Common myeloid progenitor, CD34-positive (primary cell): ENCODE results near the gene NBPF6.

Experiments used
- CTCF ChIA-PET: fragments of 350-600 bp; sonication (Branson Sonifier 250); formaldehyde crosslinking; loops from one replicate; lab custom pipeline; 2021; ENCODE audit warnings: antibody characterized with exemption; lab: Charles Lee
- POLR2A ChIA-PET: fragments of 350-600 bp; sonication (Branson Sonifier 250); formaldehyde crosslinking; loops from one replicate; lab custom pipeline; 2021; ENCODE audit warnings: antibody characterized with exemption; lab: Charles Lee
- DNase-seq, 3 donors: peaks; one replicate each; pipeline versions ENCODE4 v3.0.0 to v3.0.0-alpha.2; 2013
- H3K27ac ChIP-seq, 2 experiments: 1 replicate in 1 of 2; 2 replicates in 1 of 2; pipeline ENCODE4 v1.7.0; 2013; ENCODE audit warnings: inconsistent platforms in 2 of 2, low read length in 2 of 2, mild to moderate bottlenecking in 2 of 2, low read depth in 1 of 2, moderate library complexity in 1 of 2; ENCODE audit not compliant: severe bottlenecking in 2 of 2, insufficient read depth in 1 of 2, poor library complexity in 1 of 2
- H3K27me3 ChIP-seq, 5 experiments: replicated peaks in 2 of 5; 1 replicate in 3 of 5; 2 replicates in 2 of 5; pipeline versions ENCODE4 v1.6.1 to v1.7.0; 2013; ENCODE audit warnings: low read length in 4 of 5, mild to moderate bottlenecking in 2 of 5, moderate library complexity in 2 of 5, inconsistent platforms in 1 of 5; ENCODE audit not compliant: insufficient read depth in 5 of 5, control insufficient read depth in 4 of 5
- H3K36me3 ChIP-seq, 4 experiments: 1 replicate in 2 of 4; 2 replicates in 2 of 4; pipeline versions ENCODE4 v1.6.1 to v1.7.0; 2013; ENCODE audit warnings: low read length in 3 of 4, control low read depth in 1 of 4, mild to moderate bottlenecking in 1 of 4; ENCODE audit not compliant: control insufficient read depth in 4 of 4, insufficient read depth in 4 of 4
- H3K4me1 ChIP-seq, 4 experiments: 1 replicate in 3 of 4; 2 replicates in 1 of 4; pipeline versions ENCODE4 v1.6.1 to v1.7.1; 2013; ENCODE audit warnings: low read length in 3 of 4, mild to moderate bottlenecking in 3 of 4, control low read depth in 1 of 4, inconsistent platforms in 1 of 4, moderate library complexity in 1 of 4; ENCODE audit not compliant: control insufficient read depth in 4 of 4, insufficient read depth in 4 of 4; ENCODE audit errors: control extremely low read depth in 1 of 4
- H3K4me3 ChIP-seq, 7 experiments: 1 replicate in 4 of 7; 2 replicates in 3 of 7; pipeline versions ENCODE4 v1.5.1 to v1.7.0; 2013; ENCODE audit warnings: mild to moderate bottlenecking in 7 of 7, low read length in 6 of 7, moderate library complexity in 6 of 7, inconsistent platforms in 2 of 7, low read depth in 2 of 7, control low read depth in 1 of 7; ENCODE audit not compliant: insufficient read depth in 4 of 7, control insufficient read depth in 1 of 7; ENCODE audit errors: extremely low read depth in 1 of 7
- H3K9me3 ChIP-seq, 5 experiments: 1 replicate in 4 of 5; 2 replicates in 1 of 5; pipeline versions ENCODE4 v1.6.1 to v1.7.1; 2013; ENCODE audit warnings: low read length in 4 of 5, mild to moderate bottlenecking in 2 of 5, inconsistent platforms in 1 of 5, low read depth in 1 of 5, moderate library complexity in 1 of 5; ENCODE audit not compliant: control insufficient read depth in 4 of 5, insufficient read depth in 2 of 5; ENCODE audit errors: control extremely low read depth in 1 of 5
- WGBS: methylation state at CpG from one replicate; pipeline ENCODE4 v1.1.5; 2013; ENCODE audit not compliant: insufficient coverage; 5-methylcytosine and 5-hydroxymethylcytosine counted together

The NBPF6 gene

DNA sequence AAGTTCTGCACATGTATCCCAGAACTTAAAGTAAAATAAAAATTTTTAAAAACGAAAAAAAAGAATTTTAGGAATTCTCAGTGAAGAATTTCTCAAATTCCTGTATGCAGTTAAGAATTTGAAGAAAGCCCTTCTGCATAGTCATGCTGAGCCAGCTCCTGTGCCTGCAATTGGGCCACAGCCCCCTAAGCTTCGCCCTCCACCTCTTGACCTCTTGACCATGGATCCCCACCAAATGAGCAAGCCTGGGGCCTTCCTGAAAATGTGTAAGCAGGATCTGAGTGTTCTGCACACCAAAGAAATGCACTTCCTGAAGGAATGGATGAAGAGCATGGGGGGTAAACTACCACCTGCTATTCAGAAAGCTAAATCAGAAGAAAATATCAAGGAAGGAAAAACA is 52.0 kb downstream of the NBPF6 start:
- whole genome bisulfite sequencing = 100% methylated on average over 2 of the region's 2 CpGs
- no peak overlapping the region for H3K4me3 ChIP-seq
- no peaks in the 10 kb centered on the region for H3K9me3 ChIP-seq
- H3K27me3 ChIP-seq = peaks cover 2 to 18% (median 8%) of the 10 kb centered on the region in 5 experiments
- POLR2A ChIA-PET = no interaction called here
- CTCF ChIA-PET = no interaction called here
- no peak for DNase-seq
- peaks cover 10 to 19% (median 17%) of the 10 kb centered on the region in 4 experiments for H3K4me1 ChIP-seq
- no peaks in the 10 kb centered on the region for H3K36me3 ChIP-seq
- H3K27ac ChIP-seq = no peak overlapping the region

DNA sequence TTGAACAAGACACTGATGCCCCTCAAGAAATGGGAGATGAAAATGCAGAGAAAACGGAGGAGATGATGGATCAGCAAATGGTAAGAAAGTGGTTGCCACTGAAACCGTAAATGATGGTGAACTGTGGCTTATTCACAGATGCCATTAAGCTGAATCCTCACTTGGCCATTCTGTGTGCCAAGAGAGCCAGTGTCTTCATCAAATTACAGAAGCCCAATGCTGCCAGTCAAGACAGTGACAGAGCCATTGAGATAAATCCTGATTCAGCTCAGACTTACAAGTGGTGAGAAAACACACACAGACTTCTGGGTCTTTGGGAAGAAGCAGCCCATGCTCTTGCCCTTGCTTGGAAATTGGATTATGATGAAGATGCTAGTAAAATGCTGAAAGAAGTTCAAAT is 52.5 kb downstream of the NBPF6 start:
- POLR2A ChIA-PET = no interaction called here

DNA sequence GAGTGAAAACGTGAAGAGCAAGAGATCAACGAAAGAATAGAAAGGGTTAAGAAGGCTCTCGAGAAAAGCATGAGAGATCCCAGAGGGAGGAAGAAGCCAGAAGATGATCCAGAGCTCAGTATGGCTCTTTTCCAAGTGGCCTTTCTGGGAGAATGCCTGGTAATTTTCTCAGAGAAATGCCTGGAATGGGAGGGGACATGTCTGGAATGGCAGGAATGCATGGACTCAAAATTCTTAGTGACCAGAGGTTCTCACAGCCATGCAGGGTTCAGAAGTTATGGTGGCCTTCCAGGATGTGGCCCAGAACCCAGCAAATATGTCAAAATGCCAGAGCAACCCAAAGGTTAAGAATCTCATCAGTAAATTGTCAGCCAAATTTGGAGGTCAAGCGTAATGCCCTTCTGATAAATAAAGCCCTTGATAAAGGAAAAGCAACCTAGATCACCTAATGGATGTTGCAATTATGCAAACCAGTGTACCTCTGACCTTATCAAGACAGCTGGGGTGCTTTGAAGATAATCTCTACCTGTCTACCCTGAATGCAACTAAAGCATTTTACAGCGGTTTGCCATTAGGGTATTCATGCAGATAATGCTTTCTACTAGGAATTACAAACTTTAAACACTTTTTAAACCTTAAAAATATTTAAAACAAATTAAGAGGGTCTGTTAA is 53.1 kb downstream of the NBPF6 start:
- Histone ChIP-seq H3K4me3 (no peak overlapping the region), H3K27ac (no peak overlapping the region), H3K4me1 (peaks cover 10 to 19% (median 17%) of the 10 kb centered on the region in 4 experiments), H3K9me3 (no peaks in the 10 kb centered on the region), H3K27me3 (peaks cover 2 to 18% (median 5%) of the 10 kb centered on the region in 5 experiments), H3K36me3 (no peaks in the 10 kb centered on the region)
- no peak for DNase-seq
- 97% methylated on average over 4 of the region's 5 CpGs for WGBS
- POLR2A ChIA-PET = no interaction called here
- CTCF ChIA-PET = no interaction called here

More for the DNA sequence above, 52.5 kb downstream of the NBPF6 start:
- 100% methylated on average over 2 of the region's 2 CpGs for WGBS
- CTCF ChIA-PET = no interaction called here
- peaks cover 2 to 18% (median 8%) of the 10 kb centered on the region in 5 experiments for H3K27me3 ChIP-seq
- no peak overlapping the region for H3K4me3 ChIP-seq
- DNase-seq = no peak
- no peaks in the 10 kb centered on the region for H3K36me3 ChIP-seq
- H3K4me1 ChIP-seq = peaks cover 10 to 19% (median 17%) of the 10 kb centered on the region in 4 experiments
- no peak overlapping the region for H3K27ac ChIP-seq
- no peaks in the 10 kb centered on the region for H3K9me3 ChIP-seq

- no peak for DNase-seq
- 100% methylated on average over 1 of the region's 1 CpG for WGBS
- CTCF ChIA-PET = interaction anchor here (0.8 to 1.5 kb wide), 2 partner anchors 139 to 722 kb away, joined by 3 read pairs; no protein-coding TSS in a partner anchor
- H3K36me3 ChIP-seq = no peaks in the 10 kb centered on the region
- H3K27ac ChIP-seq = no peak overlapping the region
- POLR2A ChIA-PET = no interaction called here
- H3K27me3 ChIP-seq = peaks cover under 1 to 22% (median 7%) of the 10 kb centered on the region in 5 experiments
- H3K9me3 ChIP-seq = no peaks in the 10 kb centered on the region
- H3K4me1 ChIP-seq = peaks cover 10 to 19% (median 17%) of the 10 kb centered on the region in 4 experiments
- no peak overlapping the region for H3K4me3 ChIP-seq
These were observed 54.3 kb downstream of the NBPF6 start for GRCh38 chr1:108504447-108504846.

DNA sequence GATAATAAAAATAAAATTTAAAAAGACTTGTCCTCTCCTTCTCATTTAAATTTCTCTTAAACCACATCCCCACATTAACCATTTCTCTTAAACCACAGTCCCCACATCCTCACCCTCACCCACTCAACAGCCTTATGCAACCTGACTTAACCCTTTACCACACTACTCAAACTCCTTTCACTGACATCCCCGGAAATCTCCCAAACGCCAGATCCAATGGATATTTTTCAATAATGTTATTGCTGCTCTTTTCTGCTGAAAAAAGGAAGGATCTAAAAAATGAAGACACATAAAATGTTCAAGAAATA is 55.6 kb downstream of the NBPF6 start:
- H3K4me3 ChIP-seq = no peak overlapping the region
- peaks cover 10 to 19% (median 17%) of the 10 kb centered on the region in 4 experiments for H3K4me1 ChIP-seq
- H3K27ac ChIP-seq = no peak overlapping the region
- ChIA-PET POLR2A (interaction anchor here (1.3 kb wide), 1 partner anchor 187 kb away, joined by 3 read pairs; the partner anchor contains the start of gene PRPF38B), CTCF (interaction anchor here (0.6 to 1.5 kb wide), 2 partner anchors 10 to 138 kb away, joined by 3 read pairs; no protein-coding TSS in a partner anchor)
- DNase-seq = peak; percentile 60 to 88 (median 87)
- no peaks in the 10 kb centered on the region for H3K36me3 ChIP-seq
- WGBS = no CpG with 5 or more reads among the region's 2 CpGs
- peaks cover 0 to 5% (median 0%) of the 10 kb centered on the region in 5 experiments for H3K9me3 ChIP-seq
- peaks cover 0 to 24% (median 11%) of the 10 kb centered on the region in 5 experiments for H3K27me3 ChIP-seq

- Histone ChIP-seq H3K36me3 (no peaks in the 10 kb centered on the region), H3K4me3 (no peak overlapping the region), H3K27me3 (peaks cover 0 to 10% (median 5%) of the 10 kb centered on the region in 5 experiments), H3K27ac (no peak overlapping the region), H3K9me3 (peaks cover 0 to 5% (median 0%) of the 10 kb centered on the region in 5 experiments), H3K4me1 (no peaks in the 10 kb centered on the region)
- WGBS = 100% methylated on average over 1 of the region's 3 CpGs
- DNase-seq = no peak
- CTCF ChIA-PET = interaction anchor here (1.0 to 5.2 kb wide), 23 partner anchors 10 to 728 kb away, joined by 3 to 72 read pairs (median 4); partner anchors contain the start of genes EEIG2 and PRPF38B
- POLR2A ChIA-PET = no interaction called here
These were observed 61.6 kb downstream of the NBPF6 start for GRCh38 chr1:108511764-108512163.
